ENCODE data around the gene MAML2.

MAML2 gene

GRCh38 chr11:96299155-96299888 is 43.7 kb downstream of the MAML2 start:
- ATAC-seq (ENCODE audit: low read depth) (no peak), DNase-seq (ENCODE audit: low spot score) (no peak)
- H3K27me3 ChIP-seq (ENCODE audit: insufficient read depth, poor library complexity, severe bottlenecking) = no peaks in the 10 kb centered on the region
- no peak for TF ChIP-seq CTCF (IDR thresholded peaks at IDR 0.05; ENCODE audit: poor library complexity, severe bottlenecking)
- peaks cover 24% of the 10 kb centered on the region for H3K4me1 ChIP-seq (ENCODE audit: insufficient read depth, poor library complexity, severe bottlenecking)
- H3K36me3 ChIP-seq (ENCODE audit: low read depth) = no peaks in the 10 kb centered on the region
- no peak overlapping the region for H3K4me3 ChIP-seq (ENCODE audit: severe bottlenecking)
- H3K9me3 ChIP-seq (ENCODE audit: severe bottlenecking) = no peaks in the 10 kb centered on the region
- no peak overlapping the region for H3K27ac ChIP-seq (ENCODE audit: poor library complexity, severe bottlenecking)

- no peak for DNase-seq (ENCODE audit: low spot score)
- Histone ChIP-seq H3K36me3 (ENCODE audit: low read depth) (no peaks in the 10 kb centered on the region), H3K9me3 (ENCODE audit: severe bottlenecking) (no peaks in the 10 kb centered on the region), H3K27ac (ENCODE audit: poor library complexity, severe bottlenecking) (no peak overlapping the region), H3K4me1 (ENCODE audit: insufficient read depth, poor library complexity, severe bottlenecking) (no peaks in the 10 kb centered on the region), H3K4me3 (ENCODE audit: severe bottlenecking) (no peak overlapping the region), H3K27me3 (ENCODE audit: insufficient read depth, poor library complexity, severe bottlenecking) (no peaks in the 10 kb centered on the region)
- ATAC-seq (ENCODE audit: low read depth) = no peak
- no peak for TF ChIP-seq CTCF (IDR thresholded peaks at IDR 0.05; ENCODE audit: poor library complexity, severe bottlenecking)
These were observed 47.6 kb downstream of the MAML2 start for GRCh38 chr11:96295369-96295768.

- no peaks in the 10 kb centered on the region for H3K27me3 ChIP-seq (ENCODE audit: insufficient read depth, poor library complexity, severe bottlenecking)
- no peak overlapping the region for H3K27ac ChIP-seq (ENCODE audit: poor library complexity, severe bottlenecking)
- no peak overlapping the region for H3K4me3 ChIP-seq (ENCODE audit: severe bottlenecking)
- ATAC-seq (ENCODE audit: low read depth) = no peak
- DNase-seq (ENCODE audit: low spot score) = no peak
- no peaks in the 10 kb centered on the region for H3K36me3 ChIP-seq (ENCODE audit: low read depth)
- no peaks in the 10 kb centered on the region for H3K9me3 ChIP-seq (ENCODE audit: severe bottlenecking)
- H3K4me1 ChIP-seq (ENCODE audit: insufficient read depth, poor library complexity, severe bottlenecking) = no peaks in the 10 kb centered on the region
- no peak for TF ChIP-seq CTCF (IDR thresholded peaks at IDR 0.05; ENCODE audit: poor library complexity, severe bottlenecking)
These were observed 48.7 kb downstream of the MAML2 start for GRCh38 chr11:96294289-96294688.

- no peaks in the 10 kb centered on the region for H3K4me1 ChIP-seq (ENCODE audit: insufficient read depth, poor library complexity, severe bottlenecking)
- H3K4me3 ChIP-seq (ENCODE audit: severe bottlenecking) = no peak overlapping the region
- no peak for DNase-seq (ENCODE audit: low spot score)
- no peaks in the 10 kb centered on the region for H3K27me3 ChIP-seq (ENCODE audit: insufficient read depth, poor library complexity, severe bottlenecking)
- no peak for TF ChIP-seq CTCF (IDR thresholded peaks at IDR 0.05; ENCODE audit: poor library complexity, severe bottlenecking)
- ATAC-seq (ENCODE audit: low read depth) = no peak
- H3K9me3 ChIP-seq (ENCODE audit: severe bottlenecking) = no peaks in the 10 kb centered on the region
- H3K27ac ChIP-seq (ENCODE audit: poor library complexity, severe bottlenecking) = no peak overlapping the region
- H3K36me3 ChIP-seq (ENCODE audit: low read depth) = no peaks in the 10 kb centered on the region
These were observed 49.4 kb downstream of the MAML2 start for GRCh38 chr11:96293598-96294021.

GRCh38 chr11:96293109-96293508 is 49.9 kb downstream of the MAML2 start:
- H3K27me3 ChIP-seq (ENCODE audit: insufficient read depth, poor library complexity, severe bottlenecking) = no peaks in the 10 kb centered on the region
- no peaks in the 10 kb centered on the region for H3K9me3 ChIP-seq (ENCODE audit: severe bottlenecking)
- no peaks in the 10 kb centered on the region for H3K4me1 ChIP-seq (ENCODE audit: insufficient read depth, poor library complexity, severe bottlenecking)
- ATAC-seq (ENCODE audit: low read depth) = no peak
- DNase-seq (ENCODE audit: low spot score) = no peak
- no peak overlapping the region for H3K4me3 ChIP-seq (ENCODE audit: severe bottlenecking)
- H3K36me3 ChIP-seq (ENCODE audit: low read depth) = no peaks in the 10 kb centered on the region
- H3K27ac ChIP-seq (ENCODE audit: poor library complexity, severe bottlenecking) = no peak overlapping the region
- TF ChIP-seq CTCF (IDR thresholded peaks at IDR 0.05; ENCODE audit: poor library complexity, severe bottlenecking) = no peak

Measured in RWPE2 (cell line).